ENCODE measurements around the gene TNRC6B.
"Not testable (repeated sequence)": the region's sequence is repeated elsewhere in the genome, so short reads cannot be mapped to it uniquely, and the experiment has no call there.

Gene TNRC6B

GRCh38 chr22:40183603-40184002 lies 5.9 kb downstream of the TNRC6B start:
- not testable (repeated sequence) for DNase-seq

DNA sequence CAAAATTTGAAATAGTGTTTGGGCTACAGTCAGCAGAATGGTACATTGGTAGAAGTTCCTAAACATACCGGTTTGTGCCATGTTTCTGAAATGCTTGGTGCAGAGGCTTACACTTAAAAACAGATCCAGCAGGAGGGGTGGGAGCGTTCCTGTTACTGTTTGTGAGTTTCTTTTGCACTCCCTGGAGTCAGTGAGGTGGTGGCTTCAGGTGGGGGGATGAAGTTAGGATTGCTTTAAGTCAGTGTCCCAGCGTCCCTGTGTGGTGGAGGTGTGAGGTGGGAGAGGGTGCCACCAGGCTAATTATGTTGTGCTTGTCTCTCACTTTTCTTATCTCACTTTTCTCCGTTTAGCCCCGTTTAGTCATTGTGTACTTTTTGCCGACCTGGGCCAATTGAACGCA lies 9.7 kb downstream of the TNRC6B start:
- no peak for DNase-seq

DNA sequence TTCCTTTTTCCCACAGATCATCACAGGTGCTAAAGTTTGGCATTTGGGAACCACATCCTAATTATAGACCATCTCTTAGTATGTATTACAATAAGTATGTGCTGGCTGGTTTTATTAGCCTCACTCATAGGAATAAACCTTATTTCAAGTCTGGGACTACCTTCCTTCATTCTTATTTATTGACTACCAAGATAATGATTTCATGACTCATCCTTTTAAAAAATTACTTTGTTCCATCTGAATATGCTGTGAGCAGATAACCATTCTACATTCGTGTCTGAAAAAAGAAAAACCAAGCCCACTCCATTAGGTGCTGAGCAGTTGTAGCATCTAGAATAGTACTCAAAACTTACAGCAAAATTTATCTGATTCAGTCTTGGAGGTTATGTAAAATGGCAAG lies 12.3 kb downstream of the TNRC6B start:
- DNase-seq = no peak

- no peak for DNase-seq
Measured at GRCh38 chr22:40190501-40190900, 12.8 kb downstream of the TNRC6B start.

- no peak for DNase-seq
Measured at GRCh38 chr22:40193429-40194421, 16.0 kb downstream of the TNRC6B start.

DNA sequence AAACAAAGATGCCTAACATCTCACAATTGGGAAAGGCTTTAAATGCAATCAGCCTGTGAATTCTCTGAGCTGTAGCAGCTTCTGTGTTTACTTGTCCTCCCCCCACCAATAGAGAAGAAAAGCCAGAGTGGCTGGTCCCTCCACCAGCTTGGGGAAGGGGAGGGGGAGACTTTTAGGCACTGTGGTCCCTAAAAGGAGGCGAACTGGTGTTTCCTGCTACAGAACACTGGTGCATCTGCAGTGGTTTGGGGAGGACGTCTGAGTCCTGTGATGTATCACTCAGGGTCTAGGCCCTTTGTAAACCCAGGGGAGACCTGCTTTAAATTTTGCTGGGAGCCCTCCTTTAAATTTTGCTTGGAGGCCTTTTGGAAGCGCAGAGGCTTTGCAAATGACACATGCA lies 16.9 kb downstream of the TNRC6B start:
- DNase-seq = no peak

GRCh38 chr22:40196628-40197360 lies 19.1 kb downstream of the TNRC6B start:
- no peak for DNase-seq

DNA sequence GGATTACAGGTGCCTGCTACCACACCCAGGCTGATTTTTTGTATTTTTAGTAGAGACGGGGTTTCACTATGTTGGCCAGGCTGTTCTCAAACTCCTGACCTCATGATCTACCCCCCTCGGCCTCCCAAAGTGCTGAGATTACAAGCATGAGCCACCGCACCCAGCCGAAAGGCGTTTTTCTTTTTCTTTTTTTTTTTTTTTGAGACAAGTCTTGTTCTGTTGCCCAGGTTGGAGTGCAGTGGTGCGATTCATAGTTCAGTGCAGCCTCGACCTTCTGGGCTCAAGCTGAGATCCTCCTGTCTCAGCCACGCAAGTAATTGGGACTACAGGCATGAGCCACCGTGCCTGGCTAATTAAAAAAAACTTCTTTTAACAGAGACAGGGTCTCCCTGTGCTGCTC lies 19.7 kb downstream of the TNRC6B start:
- DNase-seq = not testable (repeated sequence)

GRCh38 chr22:40198733-40199132 lies 21.0 kb downstream of the TNRC6B start:
- DNase-seq = no peak

GRCh38 chr22:40199223-40199622 lies 21.5 kb downstream of the TNRC6B start:
- DNase-seq = no peak

DNA sequence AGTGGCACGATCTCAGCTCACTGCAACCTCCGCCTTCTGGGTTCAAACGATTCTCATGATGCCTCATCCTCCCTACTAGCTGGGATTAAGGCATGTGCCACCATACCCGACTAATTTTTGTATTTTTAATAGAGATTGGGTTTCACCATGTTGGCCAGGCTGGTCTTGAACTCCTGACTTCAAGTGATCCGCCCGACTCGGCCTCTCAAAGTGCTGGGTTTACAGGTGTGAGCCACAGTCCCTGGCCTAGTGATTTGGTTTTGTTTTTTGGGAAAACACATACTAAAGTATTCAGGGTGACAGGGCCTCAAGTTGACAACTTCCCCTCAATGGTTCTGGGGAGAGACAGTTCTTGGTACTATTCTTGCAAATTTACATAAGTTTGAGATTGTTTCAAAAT lies 22.1 kb downstream of the TNRC6B start:
- no peak for DNase-seq

GRCh38 chr22:40200795-40201530 lies 23.2 kb downstream of the TNRC6B start:
- DNase-seq = no peak

DNA sequence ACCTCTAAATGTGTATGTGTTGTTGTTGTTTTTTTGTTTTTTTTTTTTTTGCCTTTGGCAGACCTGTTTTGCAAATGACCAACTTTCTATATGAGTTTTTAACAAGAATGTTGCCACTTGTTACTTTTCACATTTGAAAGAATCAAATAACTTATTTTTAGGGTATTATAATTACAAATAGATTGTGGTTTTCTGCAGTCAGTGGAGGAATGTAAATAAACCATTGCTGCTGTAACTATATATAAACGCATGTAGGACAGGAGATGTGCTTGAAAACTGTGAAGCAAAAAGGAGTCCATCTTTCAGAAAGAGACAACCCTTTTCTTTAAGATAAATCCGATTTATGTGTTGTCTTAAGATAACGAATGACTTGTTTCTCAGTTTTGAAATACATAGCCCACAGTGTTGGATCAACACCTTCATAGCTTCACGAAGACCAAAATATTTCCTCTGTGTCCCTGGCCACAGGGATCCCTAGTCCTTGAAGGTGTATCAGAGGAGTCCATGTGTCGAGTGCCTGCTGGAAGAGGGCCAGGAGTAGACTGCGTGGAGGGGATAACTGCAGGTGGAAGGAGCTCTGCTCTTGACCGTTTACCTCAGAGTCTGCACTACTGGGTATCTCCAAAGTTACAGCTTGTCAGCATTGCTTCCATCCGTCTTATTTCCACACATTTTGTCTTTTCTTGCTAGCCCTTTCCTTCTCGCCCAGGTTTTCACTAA lies 24.7 kb downstream of the TNRC6B start:
- no peak for DNase-seq

GRCh38 chr22:40203572-40203971 lies 25.8 kb downstream of the TNRC6B start:
- DNase-seq = no peak

DNA sequence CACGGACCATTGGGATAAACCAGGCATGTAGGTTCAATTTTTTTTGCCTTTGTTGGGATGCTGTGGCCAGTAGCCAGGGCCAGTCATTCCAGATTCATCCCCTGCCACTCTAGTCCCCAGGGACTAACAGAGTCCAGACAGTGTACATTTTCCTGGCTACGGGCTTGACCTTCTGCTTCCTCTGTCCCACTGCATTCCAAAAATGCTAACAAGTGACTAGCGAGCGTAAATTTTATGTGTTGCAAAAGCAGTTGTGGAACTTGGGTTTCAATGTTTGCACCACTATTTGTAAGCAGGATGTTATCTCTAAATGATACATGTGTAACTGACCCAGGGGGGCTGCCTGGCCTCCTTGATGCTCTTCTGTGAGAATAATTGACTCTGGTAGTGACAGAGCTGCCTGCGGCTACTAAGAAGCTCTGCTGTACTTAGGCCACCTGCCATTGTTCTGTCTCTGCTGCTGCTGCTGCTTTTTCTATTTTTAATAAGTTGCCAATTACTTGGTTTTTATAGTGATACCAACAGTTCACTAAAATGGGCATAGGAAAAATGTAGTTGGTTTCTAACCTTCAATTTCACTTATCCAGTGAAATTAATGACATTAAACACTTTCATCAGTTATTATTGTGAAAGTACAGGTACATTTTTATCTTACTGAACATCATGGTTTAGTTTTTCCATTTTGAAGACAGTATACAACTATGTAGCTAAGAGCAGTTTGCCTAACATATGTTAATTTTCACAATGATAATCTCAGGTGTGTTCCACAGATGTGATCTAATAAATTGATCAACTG lies 26.8 kb downstream of the TNRC6B start:
- no peak for DNase-seq

DNA sequence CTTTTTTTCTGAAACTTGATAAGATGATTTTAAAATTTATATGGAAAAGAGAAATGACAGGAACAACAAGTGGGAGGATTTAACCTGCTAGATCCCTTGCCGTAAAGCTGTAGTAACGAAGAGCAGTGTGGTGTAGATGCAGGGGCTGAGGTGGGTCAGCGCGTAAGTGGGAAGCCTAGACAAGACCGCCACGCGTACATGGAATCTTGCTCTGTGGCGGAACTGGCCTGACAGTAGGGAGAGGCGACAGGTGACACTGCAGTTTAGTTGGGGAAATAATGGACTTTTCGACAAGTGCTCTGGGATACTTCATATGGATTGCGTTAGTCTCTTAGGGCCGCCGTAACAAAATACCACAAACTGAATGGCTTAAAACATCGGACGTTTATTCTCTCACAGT lies 28.8 kb downstream of the TNRC6B start:
- DNase-seq = no peak

- DNase-seq = no peak
Measured at GRCh38 chr22:40210818-40211217, 33.1 kb downstream of the TNRC6B start.

GRCh38 chr22:40211476-40212054 lies 33.8 kb downstream of the TNRC6B start:
- no peak for DNase-seq

DNA sequence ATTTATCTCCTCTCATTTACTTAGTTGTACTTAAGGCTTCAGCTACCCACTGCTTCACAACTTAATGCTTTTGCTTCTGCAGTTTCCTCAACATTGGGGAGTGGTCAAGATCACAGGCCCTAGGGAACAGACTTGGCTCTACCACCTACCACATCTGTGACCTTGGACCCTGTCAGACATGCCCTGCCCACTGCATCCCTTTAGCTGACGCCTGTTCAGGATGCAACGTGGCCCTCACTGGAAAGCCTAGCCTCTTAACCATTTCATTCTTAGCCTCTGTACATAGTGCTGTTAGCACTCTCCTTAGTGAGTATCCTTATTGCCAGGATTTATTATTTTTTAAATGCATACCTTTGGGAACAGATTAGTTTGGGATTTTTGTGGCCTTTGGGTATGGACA lies 34.4 kb downstream of the TNRC6B start:
- DNase-seq = no peak

GRCh38 chr22:40213478-40213877 lies 35.8 kb downstream of the TNRC6B start:
- DNase-seq = no peak

DNA sequence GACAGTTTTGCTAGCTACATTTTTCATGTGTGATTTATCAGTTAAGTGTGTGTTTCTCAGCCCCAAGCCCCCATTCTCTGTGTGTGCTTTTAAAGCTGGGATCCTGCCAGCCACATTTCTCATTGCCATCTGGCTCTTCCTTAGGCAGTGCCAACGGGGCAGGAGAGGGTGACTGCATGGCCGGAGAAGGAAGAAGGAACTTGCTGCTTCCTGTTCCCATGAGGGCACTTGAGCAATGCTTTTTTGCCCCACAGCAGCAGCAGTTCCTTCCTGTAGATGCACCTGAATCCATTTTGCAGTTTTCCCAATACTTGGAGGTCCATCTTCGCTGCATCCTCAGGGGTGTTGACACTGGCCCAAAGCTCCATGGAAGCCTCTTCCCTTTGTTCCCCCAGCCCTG lies 37.5 kb downstream of the TNRC6B start:
- no peak for DNase-seq

Data from NCI-H524 treated with DMSO at 0.1 percent for 48 hours (cell line).